Caco-2 (cell line): ENCODE measurements around the gene LRRC74A. TPM values are rescaled to one million over a fixed set of nuclear protein-coding genes. Genes with fewer than 3 reads are reported as not detected.

Experiments
- BruUV-seq: library from RNA; stranded (reverse); fragments of 400-500 nt; replicated peaks from 2 replicates; lab custom pipeline; 2021; lab: Mats Ljungman, UMichigan
- CTCF ChIA-PET: fragments of 300-600 bp; sonication (Branson Sonifier 250); formaldehyde crosslinking; loops from one replicate; lab custom pipeline; 2022; ENCODE audit warnings: antibody characterized with exemption; lab: Charles Lee
- POLR2A ChIA-PET: fragments of 300-600 bp; sonication (Branson Sonifier 250); formaldehyde crosslinking; loops from one replicate; lab custom pipeline; 2022; ENCODE audit warnings: antibody characterized with exemption; lab: Charles Lee
- DNase-seq, 2 experiments: peaks; one replicate each; pipeline versions ENCODE4 v3.0.0 to v3.0.0-alpha.2; 2020 to 2022
- H3K27me3 ChIP-seq: replicated peaks from 2 replicates; pipeline ENCODE4 v1.6.0; 2011; ENCODE audit warnings: low read length; ENCODE audit not compliant: control insufficient read depth, insufficient read depth
- H3K36me3 ChIP-seq: 2 replicates; pipeline ENCODE4 v1.5.1; 2011; ENCODE audit warnings: low read length; ENCODE audit not compliant: control insufficient read depth, insufficient read depth
- H3K4me1 ChIP-seq: fragments of 250-450 bp; sonication (Bioruptor Pico); 2 replicates; pipeline ENCODE4 v1.5.1; 2020; ENCODE audit warnings: mild to moderate bottlenecking
- H3K4me3 ChIP-seq: 2 replicates; pipeline ENCODE4 v1.5.1; 2011; ENCODE audit warnings: low read depth, mild to moderate bottlenecking, control low read depth, low read length
- H3K9me3 ChIP-seq: fragments of 250-450 bp; sonication (Bioruptor Pico); 2 replicates; pipeline ENCODE4 v1.5.1; 2020; ENCODE audit warnings: mild to moderate bottlenecking, moderate library complexity
- H3K27ac Mint-ChIP-seq: one replicate; pipeline ENCODE4 v1.8.0; 2022; ENCODE audit warnings: mixed read lengths; ENCODE audit not compliant: unreplicated experiment
- H3K27me3 Mint-ChIP-seq: one replicate; pipeline ENCODE4 v1.8.0; 2022; ENCODE audit warnings: mixed read lengths; ENCODE audit not compliant: insufficient read depth, unreplicated experiment
- H3K36me3 Mint-ChIP-seq: one replicate; pipeline ENCODE4 v1.8.0; 2022; ENCODE audit warnings: mild to moderate bottlenecking, mixed read lengths; ENCODE audit not compliant: insufficient read depth, unreplicated experiment
- H3K4me1 Mint-ChIP-seq: one replicate; pipeline ENCODE4 v1.8.0; 2022; ENCODE audit warnings: low read depth, mixed read lengths; ENCODE audit not compliant: unreplicated experiment
- H3K4me3 Mint-ChIP-seq: one replicate; pipeline ENCODE4 v1.8.0; 2022; ENCODE audit warnings: mild to moderate bottlenecking, moderate library complexity, mixed read lengths; ENCODE audit not compliant: unreplicated experiment
- H3K9me3 Mint-ChIP-seq: one replicate; pipeline ENCODE4 v1.8.0; 2022; ENCODE audit warnings: mixed read lengths; ENCODE audit not compliant: unreplicated experiment
- CTCF ChIP-seq, 2 experiments: fragments of 200-600 bp in 1 of 2; IDR thresholded peaks; 1 replicate in 1 of 2; 2 replicates in 1 of 2; pipeline versions ENCODE4 v1.5.1 to v1.8.0; 2011 to 2022; ENCODE audit warnings: antibody characterized with exemption in 1 of 2, control low read depth in 1 of 2, inconsistent platforms in 1 of 2, low read depth in 1 of 2, low read length in 1 of 2, mild to moderate bottlenecking in 1 of 2, moderate library complexity in 1 of 2; ENCODE audit not compliant: insufficient read depth in 1 of 2, severe bottlenecking in 1 of 2, unreplicated experiment in 1 of 2
- intact Hi-C: fragments of 100-400 bp; cut with micrococcal nuclease; formaldehyde crosslinking; loops from one replicate; pipeline ENCODE4 v1.10.0; 2022; ENCODE audit not compliant: unreplicated experiment
- total RNA-seq: library from RNA; stranded (reverse); gene quantifications from 2 replicates; pipeline ENCODE4 v1.2.3, GENCODE V29; 2022

LRRC74A gene
- total RNA-seq, 1 experiment from 2014 or later, result not detected

DNA sequence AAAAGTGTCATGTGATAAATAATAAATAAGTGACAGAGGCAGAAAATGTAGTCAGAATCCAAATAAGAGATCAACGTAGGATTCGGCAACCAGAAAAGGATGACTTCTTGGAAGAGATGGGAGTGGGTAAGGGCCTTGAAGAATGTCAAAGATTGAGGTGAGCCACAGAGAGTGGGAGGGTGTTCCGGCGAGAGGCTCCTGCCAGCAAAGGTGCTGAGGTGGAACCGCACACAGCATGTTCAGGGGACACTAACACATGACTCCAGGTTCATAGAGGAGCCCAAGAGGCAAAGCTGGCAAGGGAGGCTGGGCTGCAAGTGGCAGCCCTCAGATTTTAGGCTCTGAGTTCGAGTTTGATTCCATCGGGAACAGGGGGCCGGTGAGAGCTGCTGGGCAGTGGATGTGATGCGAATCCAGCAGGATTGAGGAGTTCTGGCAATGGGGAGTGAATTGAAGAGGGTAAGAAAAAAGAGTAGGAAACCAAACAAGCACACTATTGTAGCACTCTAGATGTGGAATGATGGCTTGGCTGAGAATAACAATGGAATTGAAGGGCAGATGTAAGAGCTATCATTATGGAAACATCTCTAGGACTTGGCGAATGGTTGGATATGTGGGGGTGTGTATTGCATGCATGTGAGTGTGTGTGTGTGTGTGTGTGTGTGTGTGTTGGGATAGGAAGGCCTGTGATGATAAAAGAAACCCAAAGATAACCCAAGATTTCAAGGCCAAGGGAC lies 36.5 kb downstream of the LRRC74A start:
- ChIA-PET CTCF (no interaction called here), POLR2A (interaction anchor here (0.6 kb wide), 1 partner anchor 45 kb away, joined by 7 read pairs; no protein-coding TSS in a partner anchor)
- no peak for DNase-seq
- Mint-ChIP-seq H3K27me3 (peaks cover 2% of the 10 kb centered on the region), H3K4me3 (no peak overlapping the region), H3K9me3 (no peaks in the 10 kb centered on the region), H3K36me3 (no peaks in the 10 kb centered on the region), H3K27ac (no peak overlapping the region), H3K4me1 (no peaks in the 10 kb centered on the region)
- no peak overlapping the region for H3K4me3 ChIP-seq
- no peaks in the 10 kb centered on the region for H3K27me3 ChIP-seq
- BruUV-seq, result no TSS peak
- intact Hi-C loops, result no loop called here
- no peaks in the 10 kb centered on the region for H3K9me3 ChIP-seq
- TF ChIP-seq CTCF (IDR thresholded peaks at IDR 0.05; ENCODE audit: insufficient read depth in 1 of 2, low read depth in 1 of 2, low read length in 1 of 2, severe bottlenecking in 1 of 2, unreplicated experiment in 1 of 2), result no peak
- H3K4me1 ChIP-seq, result no peaks in the 10 kb centered on the region
- no peaks in the 10 kb centered on the region for H3K36me3 ChIP-seq

- no peak for TF ChIP-seq CTCF (IDR thresholded peaks at IDR 0.05; ENCODE audit: insufficient read depth in 1 of 2, low read depth in 1 of 2, low read length in 1 of 2, severe bottlenecking in 1 of 2, unreplicated experiment in 1 of 2)
- Mint-ChIP-seq H3K4me1 (no peaks in the 10 kb centered on the region), H3K27me3 (peaks cover 2% of the 10 kb centered on the region), H3K4me3 (peak overlapping the region; percentile 30), H3K36me3 (no peaks in the 10 kb centered on the region), H3K27ac (no peak overlapping the region), H3K9me3 (no peaks in the 10 kb centered on the region)
- Histone ChIP-seq H3K4me1 (no peaks in the 10 kb centered on the region), H3K4me3 (no peak overlapping the region), H3K9me3 (no peaks in the 10 kb centered on the region), H3K36me3 (no peaks in the 10 kb centered on the region), H3K27me3 (no peaks in the 10 kb centered on the region)
- BruUV-seq, result no TSS peak
- DNase-seq, result peak; percentile 33 to 54
- POLR2A ChIA-PET, result no interaction called here
- intact Hi-C loops, result no loop called here
- CTCF ChIA-PET, result interaction anchor here (0.6 to 0.8 kb wide), 2 partner anchors 53 to 158 kb away, joined by 5 read pairs; no protein-coding TSS in a partner anchor
These were observed 37.7 kb downstream of the LRRC74A start for GRCh38 chr14:76863724-76864407.

DNA sequence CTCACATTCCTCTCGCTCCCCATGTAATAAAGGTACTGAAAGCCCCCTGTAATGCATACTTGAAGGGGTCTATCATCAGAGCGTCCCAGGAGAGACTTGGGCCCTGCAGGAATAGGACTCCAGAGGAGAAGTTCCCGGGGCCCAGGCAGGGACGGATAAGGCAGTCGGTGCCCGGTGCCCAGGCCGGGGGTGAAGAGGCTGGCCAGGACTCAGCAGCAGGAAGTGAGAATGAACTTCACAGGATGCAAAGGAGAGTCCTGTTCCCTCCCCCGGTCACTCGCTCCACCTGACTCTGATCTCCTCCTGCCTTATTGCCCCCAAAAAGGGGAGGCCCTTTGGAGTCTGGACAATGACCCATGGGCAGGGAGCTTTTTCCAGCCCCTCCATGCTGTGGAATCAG lies 40.2 kb downstream of the LRRC74A start:
- H3K27me3 Mint-ChIP-seq, result no peaks in the 10 kb centered on the region
- no peak overlapping the region for H3K4me3 Mint-ChIP-seq
- no peak for DNase-seq
- ChIA-PET CTCF (interaction anchor here (0.6 kb wide), 1 partner anchor 48 kb away, joined by 6 read pairs; no protein-coding TSS in a partner anchor), POLR2A (no interaction called here)
- Histone ChIP-seq H3K9me3 (no peaks in the 10 kb centered on the region), H3K36me3 (no peaks in the 10 kb centered on the region), H3K27me3 (no peaks in the 10 kb centered on the region), H3K4me1 (no peaks in the 10 kb centered on the region), H3K4me3 (no peak overlapping the region)
- H3K9me3 Mint-ChIP-seq, result no peaks in the 10 kb centered on the region
- no TSS peak for BruUV-seq
- intact Hi-C loops, result no loop called here
- H3K4me1 Mint-ChIP-seq, result no peaks in the 10 kb centered on the region
- H3K36me3 Mint-ChIP-seq, result no peaks in the 10 kb centered on the region
- H3K27ac Mint-ChIP-seq, result no peak overlapping the region
- no peak for TF ChIP-seq CTCF (IDR thresholded peaks at IDR 0.05; ENCODE audit: insufficient read depth in 1 of 2, low read depth in 1 of 2, low read length in 1 of 2, severe bottlenecking in 1 of 2, unreplicated experiment in 1 of 2)
